GM18498 (cell line): Measurements from ENCODE around the gene DDO.

ENCODE experiments used
- ATAC-seq: cut with Tn5 transposase; IDR thresholded peaks from one replicate; pipeline ENCODE4 v1.9.1; 2021; ENCODE audit warnings: mild to moderate bottlenecking, moderate library complexity; ENCODE audit not compliant: unreplicated experiment

DDO gene

DNA sequence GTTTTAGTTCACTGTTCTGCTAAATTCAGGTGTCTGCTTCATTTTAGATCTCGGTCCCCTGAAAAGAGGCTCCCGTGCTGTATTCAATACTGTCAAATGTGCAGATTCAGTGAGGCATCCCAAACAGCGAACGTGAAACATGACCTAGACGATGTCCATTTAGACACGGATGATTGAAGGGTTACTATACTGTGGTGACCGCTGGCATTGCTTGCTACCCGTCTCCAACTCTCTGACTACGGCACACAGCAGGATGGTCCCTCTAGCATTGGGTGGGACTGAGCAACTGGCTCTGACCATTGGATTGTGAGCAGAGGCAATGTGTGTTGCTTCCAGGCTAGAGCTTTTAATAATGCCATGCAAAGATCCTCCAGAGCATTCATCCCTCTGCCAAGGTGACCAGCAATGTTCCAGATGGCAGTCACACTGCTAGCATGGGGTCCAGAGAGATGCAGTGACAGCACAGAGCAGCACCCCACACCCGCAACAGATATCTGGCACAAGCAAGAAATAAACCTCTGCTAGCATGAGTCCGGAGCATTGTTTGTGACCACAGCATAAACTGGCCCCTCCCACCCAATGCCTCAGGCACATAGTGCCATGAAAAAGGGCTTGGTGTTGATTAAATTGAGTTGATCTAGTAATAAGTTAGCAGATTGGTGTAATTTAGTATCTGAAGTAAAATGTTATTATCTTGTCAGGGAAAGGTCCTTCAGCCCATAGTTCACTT lies 66.2 kb downstream of the DDO start:
- no peak for ATAC-seq

DNA sequence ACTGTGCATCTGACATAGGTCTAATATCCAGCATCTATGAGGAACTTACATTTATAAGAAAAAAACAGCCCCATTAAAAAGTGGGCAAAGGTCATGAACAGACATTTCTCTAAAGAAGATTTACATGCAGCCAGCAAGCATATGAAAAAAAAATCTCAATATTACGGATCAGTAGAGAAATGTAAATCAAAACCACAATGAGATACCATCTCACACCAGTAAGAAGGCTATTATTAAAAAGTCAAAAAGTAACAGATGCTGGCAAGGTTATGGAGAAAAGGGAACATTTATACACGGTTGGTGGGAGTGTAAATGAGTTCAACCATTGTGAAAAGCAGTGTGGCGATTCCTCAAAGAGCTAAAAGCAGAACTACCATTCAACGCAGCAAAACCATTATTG lies 70.3 kb downstream of the DDO start:
- ATAC-seq: no peak

DNA sequence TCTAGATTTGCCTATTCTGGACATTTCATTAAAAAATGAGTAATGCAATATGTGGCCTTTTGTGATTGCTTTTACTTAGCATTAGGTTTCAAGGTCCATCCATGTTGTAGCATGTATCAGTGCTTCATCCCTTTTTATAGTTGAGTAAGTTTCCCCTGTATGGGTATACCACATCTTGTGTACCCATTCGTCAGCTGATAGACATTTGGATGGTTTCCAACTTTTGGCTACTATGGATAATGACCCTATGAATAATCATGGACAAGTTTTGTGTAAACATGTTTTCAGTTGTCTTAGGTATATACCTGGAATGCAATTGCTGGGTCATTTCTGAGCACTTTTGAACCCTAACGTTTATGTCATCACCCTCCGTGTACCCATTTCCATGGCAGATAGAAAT lies 72.6 kb downstream of the DDO start:
- ATAC-seq: no peak
